ENCODE measurements around the gene RERE. TPM values are rescaled to one million over a fixed set of nuclear protein-coding genes. Genes with fewer than 3 reads are reported as not detected.

The RERE gene
- total RNA-seq, 1 experiment from 2014 or later = 40.6 TPM

GRCh38 chr1:8437347-8437746 lies 380.1 kb downstream of the RERE start:
- Histone ChIP-seq H4K20me1 (ENCODE audit: insufficient read depth) (no peaks in the 10 kb centered on the region), H3K4me3 (replicated peaks in 1 of 2; ENCODE audit: low read depth in 1 of 2, low read length in 2 of 2) (no peak overlapping the region), H3K4me2 (ENCODE audit: low read length) (no peak overlapping the region), H3K27ac (ENCODE audit: low read depth, low read length) (no peak overlapping the region), H2AFZ (ENCODE audit: low read depth, low read length, poor library complexity, severe bottlenecking) (no peak overlapping the region), H3K4me1 (ENCODE audit: control insufficient read depth in 1 of 2, insufficient read depth in 2 of 2, low read length in 2 of 2) (peaks cover 8 to 16% of the 10 kb centered on the region in 2 experiments; a peak in 3 of 4 replicates), H3K9me3 (ENCODE audit: control insufficient read depth in 1 of 2, insufficient read depth in 1 of 2, low read depth in 1 of 2, low read length in 2 of 2) (no peaks in the 10 kb centered on the region), H3K9ac (ENCODE audit: low read length) (no peak overlapping the region), H3K27me3 (ENCODE audit: insufficient read depth, low read length) (no peaks in the 10 kb centered on the region), H3K9me2 (ENCODE audit: insufficient read depth) (no peaks in the 10 kb centered on the region), H3K79me2 (ENCODE audit: insufficient read depth, low read length) (no peaks in the 10 kb centered on the region), H3K36me3 (ENCODE audit: control insufficient read depth in 1 of 2, insufficient read depth in 2 of 2, low read length in 2 of 2) (no peaks in the 10 kb centered on the region)
- CTCF ChIA-PET = no interaction called here
- DNase-seq (ENCODE audit: low read depth, low spot score) = no peak
- TF ChIP-seq EZH2phosphoT487 (IDR thresholded peaks at IDR 0.05; ENCODE audit: borderline replicate concordance) = no peak
- no peak for TF ChIP-seq MAX (IDR thresholded peaks at IDR 0.05)
- TF ChIP-seq POLR2A (IDR thresholded peaks at IDR 0.05; ENCODE audit: borderline replicate concordance, extremely low read depth, insufficient read depth, insufficient read length) = no peak
- no peak for TF ChIP-seq JUND (IDR thresholded peaks at IDR 0.05)
- no peak for TF ChIP-seq CEBPB (IDR thresholded peaks at IDR 0.05; ENCODE audit: low read depth)
- no peak for TF ChIP-seq EGR1 (IDR thresholded peaks at IDR 0.05; ENCODE audit: low read depth)
- TF ChIP-seq POLR2AphosphoS5 (IDR thresholded peaks at IDR 0.05; ENCODE audit: low read depth, low read length) = no peak
- TF ChIP-seq EZH2 (IDR thresholded peaks at IDR 0.05) = no peak
- TF ChIP-seq YY1 (IDR thresholded peaks at IDR 0.05; ENCODE audit: extremely low read depth, insufficient replicate concordance, low read depth, low read length) = no peak
- no peak for TF ChIP-seq TCF7L2 (IDR thresholded peaks at IDR 0.05; ENCODE audit: borderline replicate concordance, extremely low read depth, insufficient read depth, insufficient read length)
- TF ChIP-seq ZNF274 (IDR thresholded peaks at IDR 0.05; ENCODE audit: low read depth, low read length) = no peak
- TF ChIP-seq CTCF (IDR thresholded peaks at IDR 0.05 in 2 of 3, conservative IDR thresholded peaks at IDR 0.05 in 1 of 3; ENCODE audit: borderline replicate concordance in 1 of 3, insufficient read depth in 1 of 3, low read depth in 2 of 3, low read length in 2 of 3) = no peak
- no peak for TF ChIP-seq ATF3 (IDR thresholded peaks at IDR 0.05)
- BruUV-seq (replicated peaks) = no TSS peak
- ATAC-seq = no peak
- POLR2A ChIA-PET = no interaction called here
- intact Hi-C loops (cut with micrococcal nuclease) = no loop called here
- RAD21 ChIA-PET (ENCODE audit: low non-redundant PET in 1 of 2, low total read pairs in 2 of 2, uncharacterized antibody in 2 of 2, unreplicated experiment in 2 of 2) = no interaction called here
